Measurements from ENCODE around the gene SFRP4. TPM values are rescaled to one million over a fixed set of nuclear protein-coding genes. Genes with fewer than 3 reads are reported as not detected.

SFRP4 gene
- total and polyA plus RNA-seq, 2 of the 4 experiments (the other 2 are of a cell fraction) = not detected

DNA sequence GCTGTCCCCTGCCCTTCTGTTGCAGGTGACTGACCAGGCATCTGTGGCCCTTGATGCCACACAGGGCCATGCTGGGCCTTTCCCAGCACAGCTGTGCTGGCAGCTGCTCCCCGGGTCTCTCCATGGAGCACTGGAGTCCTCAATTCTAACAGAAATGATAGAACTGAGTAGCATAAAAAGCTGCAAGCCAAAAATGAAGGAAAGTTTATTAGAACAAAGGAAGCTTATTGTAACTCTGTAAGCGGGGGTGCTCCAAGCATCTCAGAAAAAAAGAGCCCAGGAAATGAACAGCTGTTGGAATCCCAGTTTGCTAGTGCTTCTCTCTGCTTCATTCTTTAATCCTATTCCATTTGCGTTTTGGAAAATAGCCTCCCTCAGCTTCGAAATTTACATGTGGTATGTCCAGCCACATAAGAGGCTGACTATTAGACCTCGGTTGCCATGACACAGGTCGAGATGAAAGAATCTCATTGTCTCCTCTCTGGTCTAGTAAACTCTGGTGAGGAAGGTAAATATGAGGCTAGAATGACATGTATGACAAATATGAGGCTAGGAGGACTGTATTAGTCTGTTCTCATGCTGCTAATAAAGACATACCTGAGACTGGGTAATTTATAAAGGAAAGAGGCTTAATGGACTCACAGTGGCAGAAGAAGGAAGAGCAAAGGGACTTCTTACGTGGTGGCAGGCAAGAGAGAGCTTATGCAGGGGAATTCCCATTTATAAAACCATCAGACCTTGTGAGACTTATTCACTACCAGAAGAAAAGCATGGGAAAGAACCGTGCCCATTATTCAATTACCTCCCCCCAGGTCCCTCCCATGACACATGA lies 27.5 kb upstream of the SFRP4 start:
- in situ Hi-C loops (cut with MboI; ENCODE audit: low sequenced_read_pairs) = no loop called here
- Histone ChIP-seq H2AK5ac (ENCODE audit: low read depth, low read length) (no peak overlapping the region), H3K9ac (ENCODE audit: low read depth, low read length) (no peak overlapping the region), H3K9me1 (ENCODE audit: insufficient read depth, low read length) (no peaks in the 10 kb centered on the region), H3K14ac (replicated peaks; ENCODE audit: low read depth, low read length) (no peak overlapping the region), H3K23ac (ENCODE audit: low read depth, low read length) (no peak overlapping the region), H3K4me2 (ENCODE audit: low read depth, low read length) (no peak overlapping the region), H3K4me1 (ENCODE audit: control insufficient read depth, insufficient read depth, low read length) (no peaks in the 10 kb centered on the region), H3K18ac (ENCODE audit: low read depth, low read length) (no peak overlapping the region), H3K4me3 (ENCODE audit: insufficient read depth, low read depth, low read length) (no peak overlapping the region), H2BK5ac (ENCODE audit: low read depth, low read length, poor library complexity, severe bottlenecking) (no peak overlapping the region), H2AFZ (replicated peaks; ENCODE audit: low read length, poor library complexity) (no peak overlapping the region), H3K79me1 (ENCODE audit: low read depth in 1 of 2, low read length in 2 of 2) (no peaks in the 10 kb centered on the region), H3K36me3 (ENCODE audit: control insufficient read depth, insufficient read depth, low read length) (no peaks in the 10 kb centered on the region), H4K91ac (ENCODE audit: insufficient read depth, low read depth, low read length) (no peak overlapping the region), H3K9me3 (ENCODE audit: control insufficient read depth, insufficient read depth, low read length) (peaks cover 12% of the 10 kb centered on the region), H3K56ac (ENCODE audit: extremely low read depth, insufficient read depth, low read length) (no peak overlapping the region), H2BK15ac (ENCODE audit: low read depth, low read length) (no peak overlapping the region), H2BK20ac (ENCODE audit: low read depth, low read length) (no peak overlapping the region), H4K5ac (ENCODE audit: low read depth, low read length) (no peak overlapping the region), H3K27me3 (ENCODE audit: control insufficient read depth, insufficient read depth, low read length) (no peaks in the 10 kb centered on the region), H4K20me1 (ENCODE audit: insufficient read depth, low read length) (no peaks in the 10 kb centered on the region), H2BK120ac (ENCODE audit: low read depth, low read length) (no peak overlapping the region), H2AK9ac (replicated peaks; ENCODE audit: low read depth, low read length, poor library complexity) (no peak overlapping the region), H4K8ac (ENCODE audit: low read depth in 2 of 2, low read length in 2 of 2) (no peak overlapping the region), H3K27ac (ENCODE audit: insufficient read depth, low read length) (no peak overlapping the region), H3K4ac (ENCODE audit: low read depth, low read length) (no peak overlapping the region)
- no TSS peak for BruUV-seq (replicated peaks)
- TF ChIP-seq RAD21 (IDR thresholded peaks at IDR 0.05; ENCODE audit: low read length) = no peak
- TF ChIP-seq, protein P1, sequence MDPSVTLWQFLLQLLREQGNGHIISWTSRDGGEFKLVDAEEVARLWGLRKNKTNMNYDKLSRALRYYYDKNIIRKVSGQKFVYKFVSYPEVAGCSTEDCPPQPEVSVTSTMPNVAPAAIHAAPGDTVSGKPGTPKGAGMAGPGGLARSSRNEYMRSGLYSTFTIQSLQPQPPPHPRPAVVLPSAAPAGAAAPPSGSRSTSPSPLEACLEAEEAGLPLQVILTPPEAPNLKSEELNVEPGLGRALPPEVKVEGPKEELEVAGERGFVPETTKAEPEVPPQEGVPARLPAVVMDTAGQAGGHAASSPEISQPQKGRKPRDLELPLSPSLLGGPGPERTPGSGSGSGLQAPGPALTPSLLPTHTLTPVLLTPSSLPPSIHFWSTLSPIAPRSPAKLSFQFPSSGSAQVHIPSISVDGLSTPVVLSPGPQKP (IDR thresholded peaks at IDR 0.05; ENCODE audit: borderline replicate concordance, low read depth, low read length) = no peak
- TF ChIP-seq, protein P2, sequence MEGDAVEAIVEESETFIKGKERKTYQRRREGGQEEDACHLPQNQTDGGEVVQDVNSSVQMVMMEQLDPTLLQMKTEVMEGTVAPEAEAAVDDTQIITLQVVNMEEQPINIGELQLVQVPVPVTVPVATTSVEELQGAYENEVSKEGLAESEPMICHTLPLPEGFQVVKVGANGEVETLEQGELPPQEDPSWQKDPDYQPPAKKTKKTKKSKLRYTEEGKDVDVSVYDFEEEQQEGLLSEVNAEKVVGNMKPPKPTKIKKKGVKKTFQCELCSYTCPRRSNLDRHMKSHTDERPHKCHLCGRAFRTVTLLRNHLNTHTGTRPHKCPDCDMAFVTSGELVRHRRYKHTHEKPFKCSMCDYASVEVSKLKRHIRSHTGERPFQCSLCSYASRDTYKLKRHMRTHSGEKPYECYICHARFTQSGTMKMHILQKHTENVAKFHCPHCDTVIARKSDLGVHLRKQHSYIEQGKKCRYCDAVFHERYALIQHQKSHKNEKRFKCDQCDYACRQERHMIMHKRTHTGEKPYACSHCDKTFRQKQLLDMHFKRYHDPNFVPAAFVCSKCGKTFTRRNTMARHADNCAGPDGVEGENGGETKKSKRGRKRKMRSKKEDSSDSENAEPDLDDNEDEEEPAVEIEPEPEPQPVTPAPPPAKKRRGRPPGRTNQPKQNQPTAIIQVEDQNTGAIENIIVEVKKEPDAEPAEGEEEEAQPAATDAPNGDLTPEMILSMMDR (conservative IDR thresholded peaks at IDR 0.05; ENCODE audit: low read depth, low read length) = no peak
- TF ChIP-seq FOS (IDR thresholded peaks at IDR 0.05; ENCODE audit: low read depth, low read length) = no peak
- no peak for TF ChIP-seq RFX5 (IDR thresholded peaks at IDR 0.05; ENCODE audit: low read depth, low read length)
- TF ChIP-seq BHLHE40 (IDR thresholded peaks at IDR 0.05; ENCODE audit: low read depth, low read length) = no peak
- TF ChIP-seq RCOR1 (IDR thresholded peaks at IDR 0.05; ENCODE audit: insufficient replicate concordance, low read length) = no peak
- TF ChIP-seq SMC3 (IDR thresholded peaks at IDR 0.05; ENCODE audit: low read depth, low read length) = no peak
- no peak for TF ChIP-seq MAZ (IDR thresholded peaks at IDR 0.05; ENCODE audit: borderline replicate concordance, low read depth, low read length)
- TF ChIP-seq CEBPB (IDR thresholded peaks at IDR 0.05; ENCODE audit: low read depth, low read length) = no peak
- TF ChIP-seq MXI1 (IDR thresholded peaks at IDR 0.05; ENCODE audit: borderline replicate concordance, low read depth, low read length) = no peak
- TF ChIP-seq CHD1 (IDR thresholded peaks at IDR 0.05; ENCODE audit: low read depth, low read length) = no peak
- no peak for TF ChIP-seq NFE2L2 (IDR thresholded peaks at IDR 0.05; ENCODE audit: low read depth, low read length)
- TF ChIP-seq, protein P3, sequence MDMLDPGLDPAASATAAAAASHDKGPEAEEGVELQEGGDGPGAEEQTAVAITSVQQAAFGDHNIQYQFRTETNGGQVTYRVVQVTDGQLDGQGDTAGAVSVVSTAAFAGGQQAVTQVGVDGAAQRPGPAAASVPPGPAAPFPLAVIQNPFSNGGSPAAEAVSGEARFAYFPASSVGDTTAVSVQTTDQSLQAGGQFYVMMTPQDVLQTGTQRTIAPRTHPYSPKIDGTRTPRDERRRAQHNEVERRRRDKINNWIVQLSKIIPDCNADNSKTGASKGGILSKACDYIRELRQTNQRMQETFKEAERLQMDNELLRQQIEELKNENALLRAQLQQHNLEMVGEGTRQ (IDR thresholded peaks at IDR 0.05; ENCODE audit: low read depth, low read length) = no peak
- intact Hi-C loops (cut with micrococcal nuclease) = no loop called here
- ChIA-PET POLR2A (ENCODE audit: unreplicated experiment) (no interaction called here), CTCF (no interaction called here)
- dilution Hi-C loops (cut with HindIII; ENCODE audit: low sequenced_read_pairs, unreplicated experiment) = no loop called here
- ATAC-seq (ENCODE audit: low read depth) = no peak
- no peak for DNase-seq
- WGBS, 2 experiments (ENCODE audit: extremely low coverage in 2 of 2, insufficient read length in 1 of 2) = no CpG with 5 or more reads among the region's 8 CpGs

Data from IMR-90 (cell line).